G401.6 (cell line): ENCODE data around the gene TADA1.
"Not testable (repeated sequence)": the region's sequence is repeated elsewhere in the genome, so short reads cannot be mapped to it uniquely, and the experiment has no call there.

ENCODE experiments used
- FAIRE-seq: peaks from 2 replicates; lab custom pipeline; 2012; peaks lifted over from hg19 to GRCh38; lab: Jason Lieb, UNC

TADA1 gene

GRCh38 chr1:166843322-166843721 is 32.7 kb downstream of the TADA1 start:
- no peak for FAIRE-seq

GRCh38 chr1:166840309-166841274 is 35.5 kb downstream of the TADA1 start:
- FAIRE-seq: no peak

- no peak for FAIRE-seq
Observed at GRCh38 chr1:166839600-166840308, 36.3 kb downstream of the TADA1 start.

- no peak for FAIRE-seq
Observed at GRCh38 chr1:166838766-166839599, 37.1 kb downstream of the TADA1 start, which contains the start of gene POGK. Gene POGK (plus strand): TSS chr1:166839475. CDS start chr1:166840957, 1,482 bp downstream.

GRCh38 chr1:166836733-166837132 is 39.3 kb downstream of the TADA1 start:
- no peak for FAIRE-seq

GRCh38 chr1:166829762-166830161 is 46.3 kb downstream of the TADA1 start:
- FAIRE-seq: not testable (repeated sequence)

- no peak for FAIRE-seq
Observed at GRCh38 chr1:166827426-166827825, 48.6 kb downstream of the TADA1 start.

GRCh38 chr1:166822385-166822784 is 53.7 kb downstream of the TADA1 start:
- FAIRE-seq: no peak

GRCh38 chr1:166819974-166820373 is 56.1 kb downstream of the TADA1 start:
- no peak for FAIRE-seq

- FAIRE-seq: no peak
Observed at GRCh38 chr1:166814611-166815010, 61.5 kb downstream of the TADA1 start.

- no peak for FAIRE-seq
Observed at GRCh38 chr1:166813508-166814223, 62.4 kb downstream of the TADA1 start.

GRCh38 chr1:166811691-166812090 is 64.4 kb downstream of the TADA1 start:
- FAIRE-seq: no peak

- FAIRE-seq: no peak
Observed at GRCh38 chr1:166808952-166809351, 67.1 kb downstream of the TADA1 start.
